ENCODE measurements around the gene SLC15A3.

GRCh38 chr11:60977836-60978235 is 25.9 kb upstream of the SLC15A3 start:
- TF ChIP-seq POLR2A (IDR thresholded peaks at IDR 0.05) (no peak), CTCF (IDR thresholded peaks at IDR 0.05) (no peak)

Measured in prostate gland (tissue), 2 donors.